GM12878 (cell line): Measurements from ENCODE around the gene CENPS. TPM values are rescaled to one million over a fixed set of nuclear protein-coding genes. Genes with fewer than 3 reads are reported as not detected.
A peak's percentile ranks its signal among the peaks of the same experiment; 100 is the strongest.

Source experiments
- BCL11A ChIP-seq: IDR thresholded peaks from 2 replicates; pipeline ENCODE4 v1.6.1; 2011; ENCODE audit warnings: low read depth, low read length
- CHD2 ChIP-seq: IDR thresholded peaks from 2 replicates; pipeline ENCODE4 v1.6.1; 2011; ENCODE audit warnings: low read depth, low read length, improper control_type of control experiment, borderline replicate concordance
- CHD4 ChIP-seq: fragments of 200-600 bp; sonication (generic); IDR thresholded peaks from 2 replicates; pipeline ENCODE4 v1.6.1; 2016; ENCODE audit warnings: mild to moderate bottlenecking
- DPF2 ChIP-seq: fragments of 450-650 bp; IDR thresholded peaks from 2 replicates; pipeline ENCODE4 v1.6.1; 2017; ENCODE audit warnings: mild to moderate bottlenecking
- ESRRA ChIP-seq: IDR thresholded peaks from 2 replicates; pipeline ENCODE4 v1.6.1; 2012; ENCODE audit warnings: mild to moderate bottlenecking, low read length, improper control_type of control experiment
- ETV6 ChIP-seq, 2 experiments: fragments of 450-650 bp in 1 of 2; IDR thresholded peaks in 1 of 2; conservative IDR thresholded peaks in 1 of 2; 2 replicates each; pipeline ENCODE4 v1.6.1; 2014; ENCODE audit warnings: antibody characterized with exemption in 1 of 2, borderline replicate concordance in 1 of 2, low read depth in 1 of 2, mild to moderate bottlenecking in 1 of 2, moderate library complexity in 1 of 2
- GATAD2B ChIP-seq: fragments of 450-650 bp; conservative IDR thresholded peaks from 2 replicates; pipeline ENCODE4 v1.6.1; 2017; ENCODE audit warnings: low read depth, mild to moderate bottlenecking, moderate library complexity
- IRF5 ChIP-seq: fragments of 450-650 bp; IDR thresholded peaks from 2 replicates; pipeline ENCODE4 v1.6.1; 2017; ENCODE audit warnings: borderline replicate concordance
- NFIC ChIP-seq: IDR thresholded peaks from 2 replicates; pipeline ENCODE4 v1.6.1; 2012; ENCODE audit warnings: low read depth, mild to moderate bottlenecking, inconsistent platforms, low read length, moderate library complexity
- PBX3 ChIP-seq: IDR thresholded peaks from 2 replicates; pipeline ENCODE4 v1.6.1; 2011; ENCODE audit warnings: mild to moderate bottlenecking, low read depth, low read length, moderate library complexity; ENCODE audit not compliant: insufficient replicate concordance
- PRDM15 ChIP-seq: fragments of 450-650 bp; formaldehyde crosslinking; IDR thresholded peaks from 2 replicates; pipeline ENCODE4 v1.4.0; 2020; ENCODE audit warnings: mild to moderate bottlenecking, moderate library complexity
- RELA ChIP-seq: fragments of 450-650 bp; IDR thresholded peaks from 2 replicates; pipeline ENCODE4 v1.8.0; 2014; ENCODE audit warnings: borderline replicate concordance; ENCODE audit not compliant: partially characterized antibody
- TCF7 ChIP-seq: IDR thresholded peaks from 2 replicates; pipeline ENCODE4 v1.6.1; 2014; ENCODE audit warnings: antibody characterized with exemption, borderline replicate concordance
- polyA plus RNA-seq, 11 experiments: library from polyadenylated mRNA; depleted of rRNA in 4 of 11; unstranded in 6 of 11; stranded (reverse) in 5 of 11; fragments of >200 nt; fragmentation: Nextera tagmentation in 4 of 11; fragmentation: Illumina TruSeq in 1 of 11; extraction: Ambion mirVana in 4 of 11; extraction: Trizol in 1 of 11; gene quantifications; 1 replicate in 1 of 11; 2 replicates in 10 of 11; pipeline versions ENCODE4 v1.2.1 to v1.2.3, GENCODE V29; 2011 to 2016; ENCODE audit warnings: inconsistent platforms in 2 of 11, missing spikeins in 2 of 11, low read depth in 1 of 11
- total RNA-seq, 4 experiments: library from RNA; depleted of rRNA in 3 of 4; stranded (reverse); fragments of >200 nt in 3 of 4; fragmentation: Illumina TruSeq in 1 of 4; extraction: Trizol in 1 of 4; gene quantifications; 2 replicates each; pipeline versions ENCODE4 v1.2.1 to v1.2.3, GENCODE V29; 2013 to 2021

Gene CENPS
- total and polyA plus RNA-seq, 10 of the 15 experiments (the other 5 are each of a cell fraction or from before 2014, with no cell fraction given) = 9.4 to 51.7 (median 16.7) TPM

- TF ChIP-seq PBX3 (no peak), ETV6 (conservative IDR thresholded peaks at IDR 0.05 in 1 of 2, IDR thresholded peaks at IDR 0.05 in 1 of 2; ENCODE audit: borderline replicate concordance in 1 of 2, low read depth in 1 of 2) (no peak), ESRRA (peak; percentile 83), NFIC (no peak), RELA (peak; percentile 92), BCL11A (0 out of 2 replicates have a peak, but pooled peaks have one; percentile 8), TCF7 (no peak), CHD4 (no peak), DPF2 (peak; percentile 62; the same call in 1 of the 2 replicates), PRDM15 (no peak), GATAD2B (peak; percentile 92), IRF5 (no peak), CHD2 (peak; percentile 65; the same call in 1 of the 2 replicates)
- TF ChIP-seq, all 136 proteins: peak for 62
Measured at GRCh38 chr1:10430216-10431069, at the start of gene CENPS (continued).
